ENCODE measurements around the gene RELA. TPM values are rescaled to one million over a fixed set of nuclear protein-coding genes. Genes with fewer than 3 reads are reported as not detected.

The RELA gene
- total RNA-seq, 1 donor: 31.8 TPM

- Histone ChIP-seq H3K27me3 (ENCODE audit: insufficient read depth, low read length) (peaks cover 31% of the 10 kb centered on the region), H3K4me3 (ENCODE audit: insufficient read depth, low read length) (no peak overlapping the region), H2AFZ (ENCODE audit: low read length) (no peak overlapping the region), H3K4me2 (ENCODE audit: insufficient read depth, low read length) (no peak overlapping the region), H3K79me2 (ENCODE audit: insufficient read depth, low read length) (no peaks in the 10 kb centered on the region), H3K27ac (ENCODE audit: low read depth, low read length) (no peak overlapping the region), H4K20me1 (ENCODE audit: insufficient read depth, low read length) (no peaks in the 10 kb centered on the region), H3K4me1 (ENCODE audit: insufficient read depth, low read length) (no peaks in the 10 kb centered on the region), H3K9me3 (ENCODE audit: low read depth, low read length) (no peaks in the 10 kb centered on the region), H3K36me3 (ENCODE audit: insufficient read depth, low read length) (no peaks in the 10 kb centered on the region)
- no peak for TF ChIP-seq CTCF (IDR thresholded peaks at IDR 0.05; ENCODE audit: extremely low read depth, low read depth, low read length)
- DNase-seq (ENCODE audit: insufficient read length, low spot score, missing footprints): no peak
Measured at GRCh38 chr11:65703846-65704245, 41.1 kb upstream of the RELA start.

- Histone ChIP-seq H3K27ac (ENCODE audit: low read depth, low read length) (no peak overlapping the region), H3K9me3 (ENCODE audit: low read depth, low read length) (no peaks in the 10 kb centered on the region), H3K4me1 (ENCODE audit: insufficient read depth, low read length) (no peaks in the 10 kb centered on the region), H4K20me1 (ENCODE audit: insufficient read depth, low read length) (no peaks in the 10 kb centered on the region), H3K79me2 (ENCODE audit: insufficient read depth, low read length) (no peaks in the 10 kb centered on the region), H3K4me3 (ENCODE audit: insufficient read depth, low read length) (no peak overlapping the region), H3K4me2 (ENCODE audit: insufficient read depth, low read length) (no peak overlapping the region), H2AFZ (ENCODE audit: low read length) (no peak overlapping the region), H3K27me3 (ENCODE audit: insufficient read depth, low read length) (peaks cover 31% of the 10 kb centered on the region), H3K36me3 (ENCODE audit: insufficient read depth, low read length) (no peaks in the 10 kb centered on the region)
- TF ChIP-seq CTCF (IDR thresholded peaks at IDR 0.05; ENCODE audit: extremely low read depth, low read depth, low read length): no peak
- no peak for DNase-seq (ENCODE audit: insufficient read length, low spot score, missing footprints)
Measured at GRCh38 chr11:65701686-65702085, 39.0 kb upstream of the RELA start.

DNA sequence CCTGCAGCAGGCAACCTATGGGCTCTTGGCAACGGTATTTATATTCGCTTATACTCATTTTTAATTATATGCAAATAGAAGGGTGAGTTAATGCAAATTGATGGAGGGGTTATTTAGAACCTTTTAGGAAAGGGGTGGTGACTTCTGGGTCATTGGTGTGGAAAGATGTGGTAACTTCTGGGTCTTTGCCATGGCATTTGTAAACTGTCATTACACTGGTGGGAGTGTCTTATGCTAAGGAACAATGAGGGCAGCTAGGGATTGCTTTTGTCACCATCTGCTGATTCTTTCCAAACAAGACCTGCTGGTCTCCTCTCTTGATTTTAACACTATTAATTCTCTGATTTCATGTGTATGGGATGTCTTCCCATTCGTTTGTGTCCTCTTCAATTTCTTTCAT is 37.7 kb upstream of the RELA start:
- DNase-seq (ENCODE audit: insufficient read length, low spot score, missing footprints): no peak
- no peaks in the 10 kb centered on the region for H3K4me1 ChIP-seq (ENCODE audit: insufficient read depth, low read length)
- no peak for TF ChIP-seq CTCF (IDR thresholded peaks at IDR 0.05; ENCODE audit: extremely low read depth, low read depth, low read length)

GRCh38 chr11:65699306-65699705 is 36.6 kb upstream of the RELA start:
- no peaks in the 10 kb centered on the region for H3K79me2 ChIP-seq (ENCODE audit: insufficient read depth, low read length)
- H3K27me3 ChIP-seq (ENCODE audit: insufficient read depth, low read length): peaks cover 27% of the 10 kb centered on the region
- H4K20me1 ChIP-seq (ENCODE audit: insufficient read depth, low read length): no peaks in the 10 kb centered on the region
- no peak for DNase-seq (ENCODE audit: insufficient read length, low spot score, missing footprints)
- TF ChIP-seq CTCF (IDR thresholded peaks at IDR 0.05; ENCODE audit: extremely low read depth, low read depth, low read length): no peak
- no peak overlapping the region for H3K4me2 ChIP-seq (ENCODE audit: insufficient read depth, low read length)
- H3K4me1 ChIP-seq (ENCODE audit: insufficient read depth, low read length): no peaks in the 10 kb centered on the region
- H3K4me3 ChIP-seq (ENCODE audit: insufficient read depth, low read length): no peak overlapping the region
- no peaks in the 10 kb centered on the region for H3K36me3 ChIP-seq (ENCODE audit: insufficient read depth, low read length)
- no peak overlapping the region for H3K27ac ChIP-seq (ENCODE audit: low read depth, low read length)
- H3K9me3 ChIP-seq (ENCODE audit: low read depth, low read length): no peaks in the 10 kb centered on the region
- H2AFZ ChIP-seq (ENCODE audit: low read length): no peak overlapping the region

More for the DNA sequence above, 37.7 kb upstream of the RELA start:
- H3K4me2 ChIP-seq (ENCODE audit: insufficient read depth, low read length): no peak overlapping the region
- H3K79me2 ChIP-seq (ENCODE audit: insufficient read depth, low read length): no peaks in the 10 kb centered on the region
- no peak overlapping the region for H3K4me3 ChIP-seq (ENCODE audit: insufficient read depth, low read length)
- H3K36me3 ChIP-seq (ENCODE audit: insufficient read depth, low read length): no peaks in the 10 kb centered on the region
- no peak overlapping the region for H3K27ac ChIP-seq (ENCODE audit: low read depth, low read length)
- H3K9me3 ChIP-seq (ENCODE audit: low read depth, low read length): no peaks in the 10 kb centered on the region
- no peak overlapping the region for H2AFZ ChIP-seq (ENCODE audit: low read length)
- no peaks in the 10 kb centered on the region for H4K20me1 ChIP-seq (ENCODE audit: insufficient read depth, low read length)
- peaks cover 31% of the 10 kb centered on the region for H3K27me3 ChIP-seq (ENCODE audit: insufficient read depth, low read length)
